ENCODE results near the gene HIPK1.

- TF ChIP-seq GATA2 (IDR thresholded peaks at IDR 0.05; ENCODE audit: low read depth, low read length) (no peak), GATA3 (IDR thresholded peaks at IDR 0.05; ENCODE audit: low read depth, low read length) (no peak)
Observed at GRCh38 chr1:113934511-113935055, 5.5 kb downstream of the HIPK1 start.

All from SH-SY5Y (cell line).